Activated naive CD4-positive, alpha-beta T cell (primary cell): ENCODE measurements around the gene CSAG3.
"Not testable (repeated sequence)": the region's sequence is repeated elsewhere in the genome, so short reads cannot be mapped to it uniquely, and the experiment has no call there.

Experiments used
- DNase-seq, 4 experiments: peaks; one replicate each; lab custom pipeline; 2025; lab: John Stamatoyannopoulos, UW

Gene CSAG3

DNA sequence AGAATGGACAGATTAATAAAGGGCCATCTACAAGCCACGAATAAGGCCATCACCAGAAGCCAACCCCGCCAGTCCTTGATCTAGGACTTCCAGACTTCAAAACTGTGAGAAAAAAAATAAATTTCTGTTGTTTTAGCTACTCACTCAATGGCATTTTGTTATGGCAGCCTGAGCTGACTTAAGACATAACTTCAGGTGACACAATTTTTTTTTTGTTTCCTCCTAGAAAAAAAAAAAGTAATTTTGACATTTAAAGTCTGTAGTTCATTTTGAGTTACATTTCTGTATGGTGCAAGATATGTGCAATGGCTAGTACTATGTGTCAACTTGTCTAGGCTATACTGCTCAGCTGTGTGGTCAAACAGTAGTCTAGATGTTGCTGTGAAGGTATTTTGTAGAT is at the start of gene CSAG3:
TSS of gene CSAG3 (plus strand) at position 301 of the 400 bp plus-strand sequence.
- not testable (repeated sequence) for DNase-seq

DNA sequence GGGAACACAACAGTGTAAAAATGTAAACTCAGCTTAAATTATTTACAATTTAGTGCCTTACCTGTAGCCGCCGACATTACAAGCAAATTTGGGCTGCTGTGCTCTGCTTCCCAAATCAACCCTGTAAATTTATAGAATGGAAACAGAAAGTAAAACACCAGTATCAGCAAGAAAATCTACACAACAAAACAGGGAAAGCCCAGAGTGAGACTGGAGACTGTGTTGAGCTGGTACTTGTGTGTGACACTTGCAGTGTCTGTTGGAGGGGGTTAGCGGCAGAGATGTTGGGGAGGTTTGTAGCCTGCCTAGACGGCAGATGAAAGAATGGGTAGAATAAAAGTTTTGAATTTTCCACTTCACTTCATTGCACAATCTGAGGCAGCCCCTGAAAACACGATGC is 45.8 kb upstream of the CSAG3 start:
- DNase-seq: not testable (repeated sequence)

DNA sequence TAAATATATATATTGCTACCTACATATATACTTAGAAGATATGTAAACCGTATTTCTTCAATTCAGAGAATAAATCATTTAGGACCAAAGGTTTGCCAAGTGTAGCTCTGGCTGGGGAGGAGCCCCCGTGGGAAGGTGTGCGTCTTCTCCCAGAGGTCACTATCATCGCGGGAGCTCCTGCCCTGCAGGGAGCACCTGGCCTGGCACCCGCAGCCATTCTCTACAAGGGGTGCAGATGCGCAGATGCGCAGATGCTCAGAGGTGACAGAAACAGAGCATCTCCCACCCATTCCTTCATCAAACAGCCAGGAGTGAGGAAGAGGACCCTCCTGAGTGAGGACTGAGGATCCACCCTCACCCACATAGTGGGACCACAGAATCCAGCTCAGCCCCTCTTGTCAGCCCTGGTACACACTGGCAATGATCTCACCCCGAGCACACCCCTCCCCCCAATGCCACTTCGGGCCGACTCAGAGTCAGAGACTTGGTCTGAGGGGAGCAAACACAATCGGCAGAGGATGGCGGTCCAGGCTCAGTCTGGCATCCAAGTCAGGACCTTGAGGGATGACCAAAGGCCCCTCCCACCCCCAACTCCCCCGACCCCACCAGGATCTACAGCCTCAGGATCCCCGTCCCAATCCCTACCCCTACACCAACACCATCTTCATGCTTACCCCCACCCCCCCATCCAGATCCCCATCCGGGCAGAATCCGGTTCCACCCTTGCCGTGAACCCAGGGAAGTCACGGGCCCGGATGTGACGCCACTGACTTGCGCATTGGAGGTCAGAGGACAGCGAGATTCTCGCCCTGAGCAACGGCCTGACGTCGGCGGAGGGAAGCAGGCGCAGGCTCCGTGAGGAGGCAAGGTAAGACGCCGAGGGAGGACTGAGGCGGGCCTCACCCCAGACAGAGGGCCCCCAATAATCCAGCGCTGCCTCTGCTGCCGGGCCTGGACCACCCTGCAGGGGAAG is 44.9 kb upstream of the CSAG3 start, which contains the start of gene MAGEA2B:
TSS of gene MAGEA2B (plus strand) at position 814 of the 973 bp plus-strand sequence. CDS start 2,479 bp downstream, outside the sequence.
- DNase-seq: not testable (repeated sequence)

DNA sequence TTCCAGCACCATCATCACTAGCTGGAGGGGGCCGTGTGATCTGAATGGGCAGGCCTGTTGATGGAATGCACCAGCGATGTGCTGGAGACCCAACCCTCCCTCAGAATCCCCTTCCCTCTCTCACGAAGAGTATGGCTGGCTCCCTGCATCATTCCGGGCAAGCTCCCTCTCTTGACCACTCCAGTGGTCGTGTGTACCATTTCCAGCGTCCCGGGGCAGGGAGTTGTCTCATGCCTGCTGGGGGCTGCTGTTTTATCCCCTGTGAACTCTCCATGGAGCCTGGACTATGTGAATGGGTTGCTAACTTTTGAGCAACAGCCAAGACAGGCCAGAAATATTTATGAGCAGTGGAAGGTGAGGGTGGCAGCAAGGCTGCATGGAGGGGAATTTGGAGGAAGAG is 33.6 kb upstream of the CSAG3 start:
- no peak for DNase-seq

DNA sequence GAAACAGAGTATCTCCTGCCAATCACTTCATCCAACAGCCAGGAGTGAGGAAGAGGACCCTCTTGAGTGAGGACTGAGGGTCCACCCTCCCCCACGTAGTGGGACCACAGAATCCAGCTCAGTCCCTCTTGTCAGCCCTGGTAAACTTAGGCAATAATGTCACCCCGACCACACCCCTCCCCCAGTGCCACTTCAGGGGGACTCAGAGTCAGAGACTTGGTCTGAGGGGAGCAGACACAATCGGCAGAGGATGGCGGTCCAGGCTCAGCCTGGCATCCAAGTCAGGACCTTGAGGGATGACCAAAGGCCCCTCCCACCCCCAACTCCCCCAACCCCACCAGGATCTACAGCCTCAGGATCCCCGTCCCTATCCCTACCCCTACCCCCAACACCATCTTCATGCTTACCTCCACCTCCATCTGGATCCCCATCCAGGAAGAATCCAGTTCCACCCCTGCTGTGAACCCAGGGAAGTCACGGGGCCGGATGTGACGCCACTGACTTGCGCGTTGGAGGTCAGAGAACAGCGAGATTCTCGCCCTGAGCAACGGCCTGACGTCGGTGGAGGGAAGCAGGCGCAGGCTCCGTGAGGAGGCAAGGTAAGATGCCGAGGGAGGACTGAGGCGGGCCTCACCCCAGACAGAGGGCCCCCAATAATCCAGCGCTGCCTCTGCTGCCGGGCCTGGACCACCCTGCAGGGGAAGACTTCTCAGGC is 25.6 kb upstream of the CSAG3 start, which contains the start of the genes CSAG1 and MAGEA12:
TSS of gene CSAG1 (minus strand) at position 461 of the 715 bp plus-strand sequence. CDS start 1,261 bp downstream, outside the sequence.
TSS of gene MAGEA12 (plus strand) at position 497 of the 715 bp plus-strand sequence. CDS start 2,405 bp downstream, outside the sequence.
- no peak for DNase-seq

DNA sequence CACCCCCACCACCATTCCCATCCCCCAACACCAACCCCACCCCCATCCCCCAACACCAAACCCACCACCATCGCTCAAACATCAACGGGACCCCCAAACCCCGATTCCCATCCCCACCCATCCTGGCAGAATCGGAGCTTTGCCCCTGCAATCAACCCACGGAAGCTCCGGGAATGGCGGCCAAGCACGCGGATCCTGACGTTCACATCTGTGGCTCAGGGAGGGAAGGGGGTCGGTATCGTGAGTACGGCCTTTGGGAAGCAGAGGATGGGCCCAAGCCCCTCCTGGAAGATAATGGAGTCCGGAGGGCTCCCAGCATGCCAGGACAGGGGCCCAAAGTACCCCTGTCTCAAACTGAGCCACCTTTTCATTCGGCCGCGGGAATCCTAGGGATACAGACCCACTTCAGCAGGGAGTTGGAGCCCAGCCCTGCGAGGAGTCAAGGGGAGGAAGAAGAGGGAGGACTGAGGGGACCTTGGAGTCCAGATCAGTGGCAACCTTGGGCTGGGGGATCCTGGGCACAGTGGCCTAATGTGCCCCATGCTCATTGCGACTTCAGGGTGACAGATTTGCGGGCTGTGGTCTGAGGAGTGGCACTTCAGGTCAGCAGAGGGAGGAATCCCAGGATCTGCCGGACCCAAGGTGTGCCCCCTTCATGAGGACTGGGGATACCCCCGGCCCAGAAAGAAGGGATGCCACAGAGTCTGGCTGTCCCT is 24.7 kb upstream of the CSAG3 start:
- not testable (repeated sequence) for DNase-seq

DNA sequence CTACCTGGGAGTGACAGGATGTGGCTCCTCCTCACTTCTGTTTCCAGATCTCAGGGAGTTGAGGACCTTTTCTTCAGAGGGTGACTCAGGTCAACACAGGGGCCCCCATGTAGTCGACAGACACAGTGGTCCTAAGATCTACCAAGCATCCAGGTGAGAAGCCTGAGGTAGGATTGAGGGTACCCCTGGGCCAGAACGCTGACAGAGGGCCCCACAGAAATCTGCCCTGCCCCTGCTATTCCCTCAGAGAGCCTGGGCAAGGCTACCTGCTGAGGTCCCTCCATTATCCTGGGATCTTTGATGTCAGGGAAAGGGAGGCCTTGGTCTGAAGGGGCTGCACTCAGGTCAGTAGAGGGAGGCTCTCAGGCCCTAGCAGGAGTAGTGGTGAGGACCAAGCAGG is 23.9 kb upstream of the CSAG3 start:
- DNase-seq: no peak

DNA sequence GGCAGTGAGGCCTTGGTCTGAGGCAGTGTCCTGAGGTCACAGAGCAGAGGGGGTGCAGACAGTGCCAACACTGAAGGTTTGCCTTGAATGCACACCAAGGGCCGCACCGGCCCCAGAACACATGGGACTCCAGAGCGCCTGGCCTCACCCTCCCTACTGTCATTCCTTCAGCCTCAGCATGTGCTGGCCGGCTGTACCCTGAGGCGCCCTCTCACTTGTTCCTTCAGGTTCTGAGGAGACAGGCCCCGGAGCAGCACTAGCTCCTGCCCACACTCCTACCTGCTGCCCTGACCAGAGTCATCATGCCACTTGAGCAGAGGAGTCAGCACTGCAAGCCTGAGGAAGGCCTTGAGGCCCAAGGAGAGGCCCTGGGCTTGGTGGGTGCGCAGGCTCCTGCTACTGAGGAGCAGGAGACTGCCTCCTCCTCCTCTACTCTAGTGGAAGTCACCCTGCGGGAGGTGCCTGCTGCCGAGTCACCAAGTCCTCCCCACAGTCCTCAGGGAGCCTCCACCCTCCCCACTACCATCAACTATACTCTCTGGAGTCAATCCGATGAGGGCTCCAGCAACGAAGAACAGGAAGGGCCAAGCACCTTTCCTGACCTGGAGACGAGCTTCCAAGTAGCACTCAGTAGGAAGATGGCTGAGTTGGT is 23.0 kb upstream of the CSAG3 start:
- no peak for DNase-seq

DNA sequence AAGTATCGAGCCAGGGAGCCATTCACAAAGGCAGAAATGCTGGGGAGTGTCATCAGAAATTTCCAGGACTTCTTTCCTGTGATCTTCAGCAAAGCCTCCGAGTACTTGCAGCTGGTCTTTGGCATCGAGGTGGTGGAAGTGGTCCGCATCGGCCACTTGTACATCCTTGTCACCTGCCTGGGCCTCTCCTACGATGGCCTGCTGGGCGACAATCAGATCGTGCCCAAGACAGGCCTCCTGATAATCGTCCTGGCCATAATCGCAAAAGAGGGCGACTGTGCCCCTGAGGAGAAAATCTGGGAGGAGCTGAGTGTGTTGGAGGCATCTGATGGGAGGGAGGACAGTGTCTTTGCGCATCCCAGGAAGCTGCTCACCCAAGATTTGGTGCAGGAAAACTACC is 22.5 kb upstream of the CSAG3 start:
- DNase-seq: not testable (repeated sequence)

DNA sequence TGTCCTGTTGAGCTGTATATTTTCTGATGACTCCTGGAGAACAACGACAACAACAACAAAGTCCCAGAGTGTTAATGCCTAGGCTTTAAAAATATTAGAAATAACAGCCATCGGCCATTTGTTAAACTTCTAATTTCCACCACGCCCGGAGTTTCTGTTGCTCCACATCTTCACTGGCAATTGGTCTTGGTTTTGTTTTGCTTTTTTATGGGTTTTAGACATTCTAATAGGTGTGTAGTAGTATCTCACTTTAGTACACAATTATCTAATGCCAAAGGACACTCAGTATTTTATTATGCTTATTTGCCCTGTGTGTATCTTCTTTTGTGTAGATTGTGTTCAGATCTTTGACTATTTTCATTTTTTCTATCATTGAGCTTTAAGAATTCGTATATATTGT is 20.5 kb upstream of the CSAG3 start:
- DNase-seq: no peak

DNA sequence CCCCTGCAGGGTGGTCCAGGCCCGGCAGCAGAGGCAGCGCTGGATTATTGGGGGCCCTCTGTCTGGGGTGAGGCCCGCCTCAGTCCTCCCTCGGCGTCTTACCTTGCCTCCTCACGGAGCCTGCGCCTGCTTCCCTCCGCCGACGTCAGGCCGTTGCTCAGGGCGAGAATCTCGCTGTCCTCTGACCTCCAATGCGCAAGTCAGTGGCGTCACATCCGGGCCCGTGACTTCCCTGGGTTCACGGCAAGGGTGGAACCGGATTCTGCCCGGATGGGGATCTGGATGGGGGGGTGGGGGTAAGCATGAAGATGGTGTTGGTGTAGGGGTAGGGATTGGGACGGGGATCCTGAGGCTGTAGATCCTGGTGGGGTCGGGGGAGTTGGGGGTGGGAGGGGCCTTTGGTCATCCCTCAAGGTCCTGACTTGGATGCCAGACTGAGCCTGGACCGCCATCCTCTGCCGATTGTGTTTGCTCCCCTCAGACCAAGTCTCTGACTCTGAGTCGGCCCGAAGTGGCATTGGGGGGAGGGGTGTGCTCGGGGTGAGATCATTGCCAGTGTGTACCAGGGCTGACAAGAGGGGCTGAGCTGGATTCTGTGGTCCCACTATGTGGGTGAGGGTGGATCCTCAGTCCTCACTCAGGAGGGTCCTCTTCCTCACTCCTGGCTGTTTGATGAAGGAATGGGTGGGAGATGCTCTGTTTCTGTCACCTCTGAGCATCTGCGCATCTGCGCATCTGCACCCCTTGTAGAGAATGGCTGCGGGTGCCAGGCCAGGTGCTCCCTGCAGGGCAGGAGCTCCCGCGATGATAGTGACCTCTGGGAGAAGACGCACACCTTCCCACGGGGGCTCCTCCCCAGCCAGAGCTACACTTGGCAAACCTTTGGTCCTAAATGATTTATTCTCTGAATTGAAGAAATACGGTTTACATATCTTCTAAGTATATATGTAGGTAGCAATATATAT is 5.0 kb upstream of the CSAG3 start, which contains the start of gene MAGEA2:
TSS of gene MAGEA2 (minus strand) at position 157 of the 965 bp plus-strand sequence. CDS start 2,479 bp downstream, outside the sequence.
- not testable (repeated sequence) for DNase-seq

DNA sequence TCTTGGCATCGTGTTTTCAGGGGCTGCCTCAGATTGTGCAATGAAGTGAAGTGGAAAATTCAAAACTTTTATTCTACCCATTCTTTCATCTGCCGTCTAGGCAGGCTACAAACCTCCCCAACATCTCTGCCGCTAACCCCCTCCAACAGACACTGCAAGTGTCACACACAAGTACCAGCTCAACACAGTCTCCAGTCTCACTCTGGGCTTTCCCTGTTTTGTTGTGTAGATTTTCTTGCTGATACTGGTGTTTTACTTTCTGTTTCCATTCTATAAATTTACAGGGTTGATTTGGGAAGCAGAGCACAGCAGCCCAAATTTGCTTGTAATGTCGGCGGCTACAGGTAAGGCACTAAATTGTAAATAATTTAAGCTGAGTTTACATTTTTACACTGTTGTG is 4.1 kb upstream of the CSAG3 start:
- not testable (repeated sequence) for DNase-seq

DNA sequence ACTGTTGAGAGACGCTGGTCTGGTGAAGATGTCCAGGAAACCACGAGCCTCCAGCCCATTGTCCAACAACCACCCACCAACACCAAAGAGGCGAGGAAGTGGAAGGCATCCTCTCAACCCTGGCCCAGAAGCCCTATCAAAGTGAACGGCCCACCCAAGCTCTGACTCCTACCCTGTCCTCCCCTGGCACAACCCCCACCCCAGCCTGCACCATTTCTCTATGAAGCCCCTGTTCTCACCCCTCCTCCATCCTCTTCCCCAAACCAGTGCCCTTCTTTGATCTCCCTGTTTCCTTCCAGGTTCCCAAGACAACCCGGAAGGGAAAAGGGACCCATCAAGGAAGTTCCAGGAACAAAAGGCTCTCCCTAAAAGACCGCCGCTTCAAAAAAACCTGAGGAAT is 526 bp downstream of the CSAG3 start:
- DNase-seq: not testable (repeated sequence)

DNA sequence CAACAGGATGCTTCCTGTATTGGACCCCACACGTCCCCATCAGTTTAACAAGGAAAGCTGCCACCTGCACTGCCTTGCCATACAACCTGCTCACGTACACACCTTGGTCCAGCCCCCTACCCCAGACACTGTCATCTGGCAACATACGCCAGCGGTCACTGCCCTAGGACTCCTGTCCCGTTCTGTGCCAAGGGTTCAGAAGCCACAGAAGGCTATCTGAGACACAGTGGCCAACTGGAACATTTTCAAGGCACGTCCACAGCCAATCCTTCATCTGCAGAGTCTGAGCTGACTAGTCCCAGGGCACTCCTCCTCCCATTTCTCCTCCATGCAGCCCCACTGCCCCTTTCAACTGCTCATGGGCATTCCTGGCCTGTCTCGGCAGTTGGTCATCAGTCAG is 2.6 kb downstream of the CSAG3 start:
- DNase-seq: not testable (repeated sequence)

DNA sequence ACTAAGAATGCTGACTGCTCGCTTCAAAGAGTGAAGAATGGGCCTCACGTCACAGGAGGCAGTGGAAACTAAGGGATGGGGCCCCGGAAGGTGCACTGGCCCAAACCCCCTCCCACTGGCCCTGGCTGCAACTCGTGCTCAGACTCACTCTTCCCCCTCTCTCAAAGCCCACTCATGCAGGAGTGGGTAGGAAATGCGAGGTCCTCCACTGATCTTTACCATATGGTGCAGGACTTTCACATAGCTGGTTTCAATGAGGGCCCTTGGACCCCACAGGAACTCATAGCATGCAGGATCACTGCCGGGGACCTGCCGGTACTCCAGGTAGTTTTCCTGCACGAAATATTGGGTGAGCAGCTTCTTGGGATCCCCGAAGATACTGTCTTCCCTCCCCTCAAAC is 7.5 kb downstream of the CSAG3 start:
- not testable (repeated sequence) for DNase-seq

DNA sequence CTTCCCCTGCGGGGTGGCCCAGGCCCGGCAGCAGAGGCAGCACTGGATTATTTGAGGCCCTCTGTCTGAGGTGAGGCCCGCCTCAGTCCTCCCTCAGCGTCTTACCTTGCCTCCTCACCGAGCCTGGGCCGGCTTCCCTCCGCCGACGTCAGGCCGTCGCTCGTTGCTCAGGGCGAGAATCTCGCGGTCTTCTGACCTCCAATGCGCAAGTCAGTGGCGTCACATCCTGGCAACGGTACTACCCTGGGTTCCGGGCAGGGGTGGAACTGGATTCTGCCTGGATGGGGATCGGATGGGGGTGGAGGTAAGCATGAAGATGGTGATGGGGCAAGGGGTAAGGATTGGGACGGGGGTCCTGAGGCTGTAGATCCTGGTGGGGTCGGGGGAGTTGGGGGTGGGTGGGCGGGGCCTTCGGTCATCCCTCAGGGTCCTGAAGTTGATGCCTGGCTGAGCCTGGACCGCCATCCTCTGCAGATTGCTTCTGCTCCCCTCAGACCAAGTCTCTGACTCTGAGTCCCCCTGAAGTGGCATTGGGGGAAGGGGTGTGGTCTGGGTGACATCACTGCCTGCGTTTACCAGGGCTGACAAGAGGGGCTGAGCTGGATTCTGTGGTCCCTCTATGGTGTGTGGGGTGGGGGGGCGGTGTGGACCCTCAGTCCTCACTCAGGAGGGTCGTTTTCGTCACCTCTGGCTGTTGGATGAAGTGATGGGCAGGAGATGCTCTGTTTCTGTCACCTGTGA is 10.7 kb downstream of the CSAG3 start, which contains the start of gene MAGEA6:
TSS of gene MAGEA6 (minus strand) at position 141 of the 741 bp plus-strand sequence. CDS start 2,039 bp downstream, outside the sequence.
- DNase-seq: not testable (repeated sequence)

DNA sequence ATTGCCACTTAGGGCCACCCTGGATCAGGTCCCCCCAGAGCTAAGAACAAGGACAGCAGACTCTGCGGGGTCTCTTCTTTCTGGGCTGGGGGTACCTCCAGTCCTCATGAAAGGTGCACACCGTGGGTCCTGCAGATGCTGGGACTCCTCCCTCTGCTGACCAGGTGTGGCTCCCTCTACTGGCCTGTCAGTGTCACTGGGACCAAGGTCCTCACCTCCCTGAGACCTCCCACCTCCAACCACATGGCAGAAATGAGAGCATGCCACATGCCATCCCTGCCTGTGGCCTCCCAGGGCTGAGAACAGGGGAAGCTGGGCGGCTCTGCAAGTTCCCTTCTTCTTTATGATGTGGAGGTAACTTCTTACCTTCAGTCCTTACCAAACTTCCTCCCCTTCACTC is 28.0 kb downstream of the CSAG3 start:
- DNase-seq: not testable (repeated sequence)

DNA sequence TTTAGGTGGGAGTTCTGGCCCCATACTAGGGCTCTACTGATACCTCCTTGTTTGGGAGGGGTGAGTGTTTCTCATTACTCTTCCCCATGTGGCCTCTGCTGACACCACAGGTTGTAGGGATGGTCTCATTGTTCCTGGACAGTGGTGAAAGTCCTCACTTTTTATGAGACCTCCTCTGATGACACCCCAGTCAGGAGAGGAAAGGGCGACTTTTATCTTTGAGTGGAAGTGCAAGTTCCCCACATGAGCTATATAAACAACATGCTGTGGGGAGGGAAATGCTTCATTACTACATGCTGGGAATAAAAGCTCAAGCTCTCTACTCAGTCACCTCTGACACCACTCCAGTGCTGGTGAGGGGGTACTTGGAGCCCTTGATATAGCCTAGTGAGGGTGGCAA is 39.9 kb downstream of the CSAG3 start:
- DNase-seq: no peak

DNA sequence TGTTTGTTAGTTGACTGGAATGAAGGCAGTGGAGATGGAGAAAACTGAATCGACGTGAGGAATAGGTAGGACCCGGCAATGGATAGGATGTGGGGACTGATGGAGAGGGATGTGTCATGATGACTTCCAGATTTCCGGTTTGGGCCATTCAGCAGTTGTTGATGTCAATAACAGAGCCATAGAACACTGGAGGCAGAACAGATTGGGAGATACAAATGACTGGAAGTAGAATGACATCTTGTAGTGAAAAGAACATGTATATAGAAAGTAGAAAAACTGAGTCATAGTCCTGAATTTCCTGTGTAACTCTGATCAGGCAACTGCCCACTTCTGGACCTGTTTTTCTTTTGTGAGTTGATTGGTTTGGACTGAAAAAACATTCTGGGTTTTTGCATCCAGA is 47.0 kb downstream of the CSAG3 start:
- DNase-seq: no peak
